HG02870 (cell line): ENCODE data around the gene PPEF2.

Source experiments
- ATAC-seq: cut with Tn5 transposase; IDR thresholded peaks from one replicate; pipeline ENCODE4 v1.9.1; 2021; ENCODE audit warnings: mild to moderate bottlenecking, moderate library complexity; ENCODE audit not compliant: unreplicated experiment

The PPEF2 gene

DNA sequence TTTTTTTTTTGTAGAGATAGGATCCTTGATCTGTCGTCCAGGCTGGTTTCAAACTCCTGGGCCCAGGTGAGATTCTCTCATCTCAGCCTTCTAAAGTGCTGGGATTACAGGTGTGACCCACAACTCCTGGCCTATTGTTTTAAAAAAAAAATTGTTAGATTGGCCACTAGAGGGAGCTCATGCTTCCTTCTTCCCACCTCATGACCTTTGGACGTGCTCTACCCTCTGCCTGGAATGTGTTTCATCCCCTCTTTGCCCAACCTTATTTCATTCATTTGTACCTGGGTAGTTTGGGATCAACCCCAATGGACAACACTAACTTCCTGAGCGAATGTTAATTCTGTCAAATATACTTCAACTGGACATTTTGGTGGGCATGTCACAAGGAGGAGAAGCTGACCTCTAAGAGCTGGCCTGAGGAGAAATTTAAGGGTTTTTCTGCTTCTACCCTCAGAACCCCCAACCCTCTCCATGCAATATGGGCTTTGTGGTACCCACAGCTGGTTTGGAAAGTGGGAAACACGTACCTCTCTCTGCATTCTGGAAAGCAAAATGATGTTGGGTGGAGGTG is 6.4 kb downstream of the PPEF2 start:
- no peak for ATAC-seq

DNA sequence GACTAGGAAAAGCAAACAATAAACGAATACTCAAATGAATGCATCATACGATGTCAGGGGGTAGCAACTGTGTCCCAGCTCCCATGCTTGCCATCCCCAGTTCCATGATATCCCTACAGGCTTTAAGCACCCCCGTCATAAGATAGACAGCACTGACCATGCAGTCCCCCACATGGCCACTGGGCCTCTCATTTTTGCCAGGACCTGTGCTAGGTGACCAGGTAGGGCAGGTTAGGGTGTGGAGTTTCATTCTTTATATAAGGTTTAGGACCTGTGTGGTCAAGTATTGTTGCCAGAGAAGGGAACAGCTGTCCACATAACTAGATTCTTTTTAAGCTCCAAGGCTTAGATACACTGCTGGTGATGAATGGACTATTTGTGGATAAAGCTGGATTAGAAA is 9.7 kb downstream of the PPEF2 start:
- no peak for ATAC-seq

DNA sequence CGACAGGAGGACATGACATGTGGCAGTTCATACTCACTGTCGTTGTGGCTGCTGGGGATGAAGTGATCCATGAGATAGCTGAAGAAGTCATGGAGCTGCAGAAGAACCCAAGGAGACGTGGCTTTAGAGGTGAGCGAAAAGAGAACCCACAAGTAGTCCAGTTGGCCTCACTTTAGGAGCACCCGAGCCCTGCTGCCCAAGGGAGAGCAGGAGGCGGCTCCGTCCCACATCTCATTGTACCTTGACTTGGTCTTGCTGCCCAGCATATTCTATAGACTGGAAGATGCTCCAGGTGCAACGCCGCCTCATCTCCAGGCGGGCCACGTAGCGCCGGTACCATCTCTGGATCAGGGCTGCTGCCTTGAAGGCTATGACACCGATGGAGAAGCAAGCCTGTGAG is 10.6 kb downstream of the PPEF2 start:
- no peak for ATAC-seq

DNA sequence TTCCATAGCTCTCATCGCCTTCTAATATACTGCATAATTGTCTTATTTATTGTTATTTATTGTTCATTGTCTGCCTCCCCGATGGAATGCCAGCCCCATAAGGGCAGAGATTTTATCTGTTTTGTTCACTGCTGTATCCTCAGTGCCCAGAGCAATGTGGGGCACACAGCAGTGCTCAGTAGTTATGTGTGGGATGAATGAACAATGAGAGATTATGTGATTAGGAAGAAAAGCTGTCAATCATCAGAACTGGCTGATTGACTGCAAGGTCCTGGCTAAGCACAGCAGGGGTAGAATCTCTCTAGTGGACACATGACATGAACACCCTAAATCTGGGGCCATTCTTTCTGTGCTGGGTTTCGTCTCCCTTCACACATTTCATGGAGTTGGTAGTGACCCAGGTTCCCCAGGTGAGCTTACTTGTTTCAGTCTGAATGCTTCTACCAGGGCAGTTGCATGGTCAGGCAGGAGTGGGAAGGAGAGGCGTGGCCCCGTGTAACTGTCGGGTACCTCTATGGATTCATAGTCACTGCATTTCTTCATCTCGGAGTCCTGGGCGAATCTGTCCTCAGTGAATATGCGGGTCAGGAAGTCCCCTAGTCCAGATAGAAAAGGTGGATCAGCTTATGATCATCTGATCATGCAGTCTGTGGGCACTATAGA is 12.6 kb downstream of the PPEF2 start:
- ATAC-seq: no peak

DNA sequence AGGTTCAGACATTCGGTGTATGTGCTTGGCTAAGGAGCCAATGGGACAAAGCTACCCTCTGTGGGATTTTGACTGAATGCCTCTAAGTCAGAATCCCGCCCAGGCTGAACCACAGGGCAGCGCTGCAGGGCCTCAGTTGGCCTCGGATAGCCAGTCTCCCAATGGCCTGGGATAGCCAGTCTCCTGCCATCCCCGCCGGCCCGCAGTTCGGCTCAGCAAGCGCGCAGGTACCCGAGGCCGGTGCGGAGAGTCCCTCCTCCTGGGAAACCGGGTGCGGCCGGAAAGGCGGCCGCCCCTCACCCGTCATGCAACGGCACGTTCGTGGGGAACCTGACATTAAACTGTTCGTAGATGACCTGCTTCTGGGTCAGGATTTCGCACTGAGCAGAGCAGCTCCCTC is 16.1 kb downstream of the PPEF2 start:
- ATAC-seq: no peak

DNA sequence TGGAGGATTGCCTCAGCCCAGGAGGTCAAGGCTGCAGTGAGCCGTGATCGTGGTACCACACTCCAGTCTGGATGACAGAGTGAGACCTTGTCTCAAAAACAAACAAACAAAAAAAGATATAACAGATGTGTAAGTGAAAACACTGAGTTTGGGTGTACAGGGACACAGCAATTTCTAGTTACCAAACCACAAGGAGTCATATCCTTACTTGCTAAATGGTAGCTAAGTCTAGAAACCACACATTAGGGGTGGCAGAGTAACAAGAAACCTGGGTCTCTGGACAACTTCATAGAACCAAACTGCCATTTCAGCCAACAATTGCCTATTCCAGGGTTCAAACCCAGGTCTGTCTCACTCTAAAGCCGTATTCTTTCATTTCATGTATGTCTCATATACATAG is 20.8 kb downstream of the PPEF2 start:
- ATAC-seq: no peak

DNA sequence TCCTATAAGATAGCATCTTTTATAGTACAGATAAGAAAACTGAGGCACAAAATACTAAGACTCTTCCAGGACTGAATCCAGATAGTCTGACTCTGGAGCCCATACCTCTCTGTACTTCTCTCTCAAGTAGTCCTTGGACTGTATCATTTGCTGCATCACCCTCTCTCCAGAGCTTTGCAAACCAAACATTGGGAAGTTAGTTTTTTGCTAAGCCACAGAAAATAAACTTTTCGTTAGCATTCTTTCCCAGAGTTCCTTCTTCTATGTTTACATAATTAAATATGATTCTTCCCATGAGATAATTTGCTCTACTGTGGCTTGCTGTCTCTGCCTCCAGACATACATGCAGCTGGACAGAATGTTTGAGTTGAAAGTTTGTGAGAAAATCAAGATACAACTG is 22.0 kb downstream of the PPEF2 start:
- ATAC-seq: no peak

DNA sequence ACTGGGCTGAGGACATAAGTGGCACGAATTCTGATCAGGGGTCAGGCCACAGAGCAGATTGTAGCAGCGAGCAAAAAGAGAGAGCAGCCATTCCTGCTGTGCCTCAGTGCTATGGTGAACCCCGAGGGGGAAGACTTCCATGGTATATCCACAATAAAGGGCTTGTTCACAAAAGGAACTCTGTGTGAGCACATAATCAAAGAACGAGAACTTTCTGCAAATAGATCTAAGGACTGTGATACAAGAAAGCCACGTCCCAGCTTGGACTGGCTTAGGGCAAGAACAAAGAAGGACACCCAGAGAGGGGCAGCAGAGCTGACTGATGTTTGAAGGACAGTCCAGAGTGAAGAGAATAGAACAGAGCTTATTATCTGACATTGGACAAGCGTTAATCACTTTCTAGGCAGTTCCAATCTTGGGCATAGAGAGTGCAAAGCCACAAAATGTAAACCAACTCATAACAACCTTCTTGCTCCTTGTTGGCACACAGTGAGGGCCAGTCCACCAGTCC is 24.0 kb downstream of the PPEF2 start:
- no peak for ATAC-seq

DNA sequence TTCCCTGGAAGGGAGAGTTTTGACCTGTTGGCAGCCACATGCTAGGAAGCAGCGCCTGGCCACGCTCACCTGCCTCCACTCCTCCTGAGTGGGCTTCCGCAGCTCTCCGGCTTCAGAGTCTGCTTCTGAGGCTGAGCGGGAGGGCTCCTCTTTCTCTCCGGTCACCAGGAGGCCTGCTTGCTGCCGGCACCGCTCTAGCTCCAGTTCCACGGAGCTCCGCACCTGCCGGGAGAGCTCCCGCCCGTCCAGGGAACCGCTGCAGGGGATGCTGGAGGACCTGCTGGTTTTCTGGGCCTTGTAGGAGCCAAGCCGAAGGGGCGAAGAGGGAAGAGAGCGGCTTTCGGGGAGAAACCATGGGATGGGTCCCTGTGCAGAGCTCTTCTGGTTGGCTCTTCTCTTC is 26.0 kb downstream of the PPEF2 start:
- ATAC-seq: no peak

DNA sequence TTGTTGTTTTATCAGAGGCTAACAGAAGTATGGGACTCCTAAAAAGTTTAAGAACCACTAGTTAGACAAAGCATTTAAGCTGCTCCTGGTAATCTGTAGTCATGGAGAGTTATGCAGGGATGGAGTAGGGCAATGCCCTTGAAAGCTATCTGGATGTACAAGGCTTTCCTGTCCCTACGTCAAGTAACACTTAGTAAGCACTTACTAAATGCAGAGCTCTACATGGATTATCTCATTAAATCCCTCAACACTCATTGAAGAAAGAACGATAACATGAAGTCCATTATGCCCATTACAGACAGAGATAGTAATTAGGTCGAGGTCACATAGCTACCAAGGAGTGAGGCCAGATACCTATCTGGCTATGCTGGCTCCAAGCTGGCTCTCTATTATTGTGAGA is 33.2 kb downstream of the PPEF2 start:
- ATAC-seq: no peak

DNA sequence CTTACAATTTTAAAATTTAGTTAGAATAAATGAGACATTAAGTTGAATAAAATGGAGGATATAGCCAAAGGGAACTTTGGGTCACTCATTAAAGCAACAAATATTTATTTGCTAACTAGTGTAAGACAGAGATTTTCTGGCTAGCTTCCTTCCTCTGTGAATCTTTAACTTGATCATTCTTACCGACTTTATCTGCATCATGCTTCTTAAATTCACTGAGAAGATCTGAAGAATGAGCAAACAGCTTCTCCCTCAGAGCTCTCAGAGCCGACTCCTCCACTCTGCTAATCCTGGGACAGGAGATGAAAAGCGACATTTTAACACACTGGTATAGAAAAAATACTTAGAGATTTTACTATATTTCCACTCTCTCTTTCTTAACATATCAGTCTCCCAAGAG is 35.1 kb downstream of the PPEF2 start:
- no peak for ATAC-seq

DNA sequence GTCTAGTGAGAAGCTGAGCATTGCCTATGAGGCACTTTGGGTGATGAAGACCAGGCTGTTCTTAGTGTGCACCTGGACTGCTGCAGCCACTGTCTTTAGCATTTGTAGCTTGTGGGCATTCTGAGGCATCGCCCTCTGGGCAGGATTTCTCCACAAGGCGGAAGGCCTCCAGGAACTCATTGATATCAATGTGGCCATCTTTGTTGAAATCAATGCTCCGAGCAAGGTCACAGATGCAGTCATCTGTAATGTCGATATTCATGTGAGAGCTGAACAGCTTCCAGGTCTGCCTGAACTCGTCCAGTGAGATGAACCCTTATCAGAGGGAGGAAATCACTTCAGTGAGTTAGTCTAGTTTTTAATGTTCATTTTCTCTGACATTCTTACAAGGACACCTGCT is 41.6 kb downstream of the PPEF2 start:
- no peak for ATAC-seq

DNA sequence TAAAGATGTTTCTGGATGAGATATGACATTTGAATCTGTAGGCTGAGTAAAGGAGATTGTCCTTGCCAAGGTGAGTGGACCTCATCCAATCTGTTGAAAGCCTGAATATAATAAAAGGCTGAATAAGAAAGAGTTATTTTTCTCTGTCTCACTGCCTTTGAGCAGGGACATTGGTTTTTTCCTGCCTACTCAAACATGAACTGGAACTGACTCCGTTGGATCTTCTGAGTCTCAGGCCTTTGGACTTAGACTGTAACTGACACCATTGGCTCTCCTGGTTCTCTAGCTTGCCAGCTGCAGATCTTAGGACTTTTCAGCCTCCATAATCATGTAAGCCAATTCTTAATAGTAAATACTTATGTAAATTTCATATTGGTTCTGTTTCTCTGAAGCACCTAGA is 43.5 kb downstream of the PPEF2 start:
- ATAC-seq: no peak

DNA sequence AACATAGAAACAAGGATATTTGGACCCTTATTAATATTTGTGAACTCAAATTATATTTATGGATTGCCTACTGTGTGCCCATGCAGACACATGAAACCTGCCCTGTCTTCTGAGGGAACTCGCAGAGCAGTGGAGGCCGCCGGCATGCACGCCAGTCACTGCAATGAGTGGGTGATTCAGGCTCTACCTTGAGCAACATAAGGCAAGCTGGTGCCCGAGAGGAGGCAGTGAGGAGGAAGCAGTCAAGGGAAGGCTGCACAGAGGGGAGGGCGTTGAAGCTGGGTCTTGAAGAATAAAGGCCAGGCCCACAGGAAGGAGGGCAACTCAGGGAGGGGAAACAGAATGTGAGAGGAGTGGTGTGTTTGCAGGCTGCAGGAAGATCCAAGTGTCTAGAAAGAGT is 52.8 kb downstream of the PPEF2 start:
- ATAC-seq: no peak

DNA sequence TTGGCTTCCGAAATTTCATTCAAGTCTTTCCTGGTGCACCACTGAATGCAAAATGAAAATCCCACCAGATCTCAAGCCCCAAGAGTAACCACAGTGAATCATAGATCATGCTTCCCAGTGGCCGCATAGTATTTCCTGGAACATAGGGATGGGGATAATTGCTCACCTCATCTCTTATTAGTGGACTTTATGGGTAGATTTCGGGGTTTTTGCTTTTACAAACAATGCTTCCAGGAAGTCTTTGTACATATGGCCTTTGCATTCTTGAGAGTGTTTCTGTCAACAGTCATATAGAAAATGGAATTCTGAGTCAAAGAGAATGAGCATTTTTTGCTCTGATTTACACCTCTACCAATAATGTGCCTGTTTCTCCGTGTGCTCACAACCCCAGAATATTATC is 53.4 kb downstream of the PPEF2 start:
- ATAC-seq: peak; percentile 54

DNA sequence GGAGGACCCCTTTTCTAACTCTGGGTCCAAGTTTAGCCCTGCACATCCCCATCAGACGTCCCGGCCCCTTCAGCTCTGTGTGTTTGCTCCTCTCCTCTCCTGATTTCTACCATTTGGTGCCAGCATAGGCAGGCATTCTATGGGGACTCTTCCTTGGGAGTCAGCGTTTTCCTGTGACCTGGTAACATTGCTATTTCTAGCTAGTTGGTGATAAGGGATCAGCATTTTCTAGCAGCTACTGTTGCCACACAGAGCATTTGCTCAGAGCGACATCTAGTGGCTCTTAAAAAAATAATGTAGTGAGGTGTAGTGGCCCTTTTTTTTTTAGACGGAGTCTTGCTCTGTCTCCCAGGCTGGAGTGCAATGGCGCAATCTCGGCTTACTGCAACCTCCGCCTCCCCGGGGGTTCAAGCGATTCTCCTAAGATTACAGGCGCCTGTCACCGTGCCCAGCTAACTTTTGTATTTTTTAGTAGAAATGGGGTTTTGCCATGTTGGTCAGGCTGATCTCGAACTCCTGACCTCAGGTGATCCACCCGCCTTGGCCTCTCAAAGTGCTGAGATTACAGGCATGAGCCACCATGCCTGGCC is 54.0 kb downstream of the PPEF2 start:
- ATAC-seq: peak; percentile 65

DNA sequence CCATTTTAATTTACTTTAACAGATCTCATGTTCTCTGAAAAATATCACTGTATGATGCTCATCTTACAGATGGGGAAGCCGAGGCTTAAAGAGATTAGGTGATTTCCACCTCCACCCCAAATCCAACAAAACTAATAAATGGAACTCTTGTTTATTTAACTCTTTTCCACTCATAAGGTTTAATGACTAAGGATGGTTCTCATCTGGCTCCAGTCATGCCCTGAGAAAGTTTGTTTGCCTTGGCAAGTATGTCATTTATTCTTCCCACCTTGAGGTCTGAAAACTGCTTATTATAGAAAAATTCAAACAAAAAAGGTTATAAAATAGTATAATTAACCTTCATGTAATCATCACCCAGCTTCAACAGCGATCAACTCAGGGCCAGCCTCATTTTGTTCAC is 56.3 kb downstream of the PPEF2 start:
- no peak for ATAC-seq

DNA sequence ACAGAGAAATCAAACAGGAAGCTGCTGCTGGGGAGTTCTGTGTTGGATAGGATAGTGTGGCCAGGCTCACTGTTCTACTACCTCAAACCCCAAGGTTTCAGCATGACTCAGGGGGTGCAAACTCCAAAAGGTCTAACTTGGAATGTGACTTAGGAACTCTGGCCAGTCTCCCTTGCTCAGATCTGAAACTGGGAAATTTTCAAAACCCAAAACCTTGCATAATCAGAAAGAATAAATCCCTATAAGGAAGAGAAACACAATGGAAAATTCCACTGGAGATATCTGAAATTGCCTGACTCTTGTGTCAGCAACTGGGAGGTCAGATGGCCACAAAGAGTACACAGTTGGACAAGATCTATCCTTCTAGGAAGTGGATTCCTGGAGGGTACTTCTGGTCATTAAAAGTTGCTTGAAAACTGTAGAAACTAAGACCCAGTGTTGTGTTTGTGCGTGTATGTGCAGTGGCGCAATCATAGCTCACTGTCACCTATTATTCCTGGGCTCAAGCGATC is 58.0 kb downstream of the PPEF2 start:
- no peak for ATAC-seq

DNA sequence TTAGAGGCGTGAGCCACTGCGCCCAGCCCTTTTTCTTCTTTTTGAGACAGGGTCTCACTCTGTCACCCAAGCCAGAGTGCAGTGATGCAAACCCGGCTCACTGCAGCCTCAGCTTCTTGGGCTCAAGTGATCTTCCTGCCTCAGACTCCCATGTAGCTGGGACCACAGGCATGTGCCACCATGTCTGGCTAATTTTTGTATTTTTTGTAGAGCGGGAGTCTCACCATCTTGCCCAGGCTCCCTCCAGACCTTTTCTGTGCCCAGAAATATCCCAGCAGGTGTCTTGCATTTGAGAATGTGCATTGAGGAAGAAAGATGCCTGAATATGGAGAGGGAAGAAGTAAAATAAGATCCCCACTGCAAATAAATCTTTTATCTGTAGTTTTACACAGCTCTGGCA is 58.7 kb downstream of the PPEF2 start:
- no peak for ATAC-seq

DNA sequence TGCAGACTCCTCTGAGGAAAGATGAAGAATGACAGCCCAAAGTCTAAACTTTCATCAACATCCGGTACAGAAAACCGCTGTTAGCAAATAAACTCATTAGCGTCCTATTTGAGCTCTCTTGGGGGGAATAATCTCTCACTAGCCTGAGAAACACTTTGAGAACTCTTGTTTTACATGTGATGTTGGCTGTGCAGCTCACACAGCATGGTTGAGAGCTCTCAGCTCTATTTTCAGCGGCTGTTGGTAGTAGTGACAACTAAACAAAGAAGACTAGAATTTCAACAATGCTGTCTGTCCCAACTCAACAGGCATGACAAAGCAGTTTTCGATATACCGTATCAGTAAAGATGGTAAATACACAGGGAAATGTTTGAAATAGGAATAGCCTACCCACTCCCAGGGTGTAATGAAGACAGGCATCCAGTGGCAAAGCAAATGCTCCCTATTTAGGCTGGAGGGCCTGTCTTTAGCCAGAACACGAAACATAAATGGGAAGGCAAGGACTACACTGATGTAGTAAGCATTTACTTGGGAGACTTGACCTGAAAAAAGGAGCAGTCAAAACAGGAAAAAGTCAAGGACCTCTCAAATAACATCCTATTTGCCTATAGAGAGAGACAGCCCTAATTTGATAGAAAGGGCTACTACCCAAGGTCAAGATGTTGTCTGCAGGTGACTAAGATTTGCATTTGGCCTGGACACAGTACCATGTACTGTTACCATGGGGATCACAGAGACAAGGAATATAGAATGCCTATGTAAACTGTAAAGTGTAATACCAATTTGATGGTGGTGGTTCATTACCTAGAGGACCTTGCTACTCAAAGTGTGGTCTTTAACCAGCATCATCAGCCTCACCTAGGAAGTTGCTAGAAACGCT is 60.4 kb downstream of the PPEF2 start:
- no peak for ATAC-seq

DNA sequence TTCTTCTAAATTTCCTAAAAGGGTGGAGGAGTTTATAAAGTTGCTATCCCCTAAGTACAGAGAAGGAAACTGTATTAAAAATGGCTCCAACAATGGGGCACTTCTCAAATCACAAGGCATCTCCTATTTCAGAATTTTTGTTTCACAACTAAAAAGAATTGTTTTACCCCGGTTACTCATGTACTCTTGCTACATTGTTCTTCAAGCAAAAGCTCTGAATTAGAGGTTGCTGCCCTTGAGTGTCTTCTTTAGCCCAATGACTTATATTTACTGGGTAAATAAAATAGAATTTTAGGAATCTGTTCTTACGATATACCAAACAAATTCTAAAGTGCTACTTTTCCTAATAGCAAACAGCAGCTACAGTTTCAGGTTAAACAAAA is 67.5 kb downstream of the PPEF2 start:
- ATAC-seq: no peak
